ENCODE results near the gene TRAF6.

- no peak for TF ChIP-seq CTCF (IDR thresholded peaks at IDR 0.05; ENCODE audit: low read depth, low read length, missing input control)
- no peak for TF ChIP-seq SP1 (IDR thresholded peaks at IDR 0.05)
- TF ChIP-seq RAD21 (IDR thresholded peaks at IDR 0.05), result no peak
- TF ChIP-seq GABPA (IDR thresholded peaks at IDR 0.05 in 1 of 2, conservative IDR thresholded peaks at IDR 0.05 in 1 of 2), result no peak
- no peak for TF ChIP-seq TAF1 (conservative IDR thresholded peaks at IDR 0.05)
- no peak for TF ChIP-seq REST (IDR thresholded peaks at IDR 0.05)
- no peak for TF ChIP-seq MAX (IDR thresholded peaks at IDR 0.05)
- no peak for TF ChIP-seq JUND (IDR thresholded peaks at IDR 0.05)
- TF ChIP-seq, protein P1, sequence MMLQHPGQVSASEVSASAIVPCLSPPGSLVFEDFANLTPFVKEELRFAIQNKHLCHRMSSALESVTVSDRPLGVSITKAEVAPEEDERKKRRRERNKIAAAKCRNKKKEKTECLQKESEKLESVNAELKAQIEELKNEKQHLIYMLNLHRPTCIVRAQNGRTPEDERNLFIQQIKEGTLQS (IDR thresholded peaks at IDR 0.05), result no peak
Measured at GRCh38 chr11:36557991-36558390, 47.9 kb upstream of the TRAF6 start.
